IMR-90 (cell line): Measurements from ENCODE around the gene FAM83E. TPM values are rescaled to one million over a fixed set of nuclear protein-coding genes. Genes with fewer than 3 reads are reported as not detected.

Experiments
- ATAC-seq: fragments of 200-7000 bp; cut with Tn5 transposase; 2 replicates; pipeline ENCODE4 v1.9.1; 2020; ENCODE audit warnings: low read depth, mild to moderate bottlenecking, moderate library complexity
- BruUV-seq: library from RNA; stranded (reverse); fragments of 400-500 nt; replicated peaks from 2 replicates; lab custom pipeline; 2021; lab: Mats Ljungman, UMichigan
- CTCF ChIA-PET: fragments of 300-600 bp; formaldehyde crosslinking; extraction: SDS; loops from one replicate; lab custom pipeline; 2021; ENCODE audit warnings: antibody characterized with exemption; lab: Yijun Ruan, JAX
- POLR2A ChIA-PET: fragments of 300-600 bp; sonication (Branson Sonifier 250); formaldehyde crosslinking; loops from one replicate; lab custom pipeline; 2022; ENCODE audit warnings: antibody characterized with exemption; ENCODE audit not compliant: unreplicated experiment; lab: Charles Lee
- DNase-seq: peaks from one replicate; pipeline ENCODE4 v3.0.0; 2013
- H2AFZ ChIP-seq: replicated peaks from 2 replicates; pipeline ENCODE3; 2013; ENCODE audit warnings: low read length, mild to moderate bottlenecking; ENCODE audit not compliant: poor library complexity
- H2AK5ac ChIP-seq: 2 replicates; pipeline ENCODE4 v1.6.1; 2013; ENCODE audit warnings: low read depth, low read length, inconsistent platforms
- H2AK9ac ChIP-seq: replicated peaks from 2 replicates; pipeline ENCODE3; 2013; ENCODE audit warnings: mild to moderate bottlenecking, low read depth, low read length, moderate library complexity; ENCODE audit not compliant: poor library complexity
- H2BK120ac ChIP-seq: 2 replicates; pipeline ENCODE4 v1.6.1; 2013; ENCODE audit warnings: low read depth, low read length, inconsistent platforms
- H2BK15ac ChIP-seq: 3 replicates; pipeline ENCODE4 v1.6.1; 2013; ENCODE audit warnings: low read depth, low read length, inconsistent platforms
- H2BK20ac ChIP-seq: 2 replicates; pipeline ENCODE4 v1.6.1; 2013; ENCODE audit warnings: low read depth, mild to moderate bottlenecking, inconsistent platforms, low read length, moderate library complexity
- H2BK5ac ChIP-seq: 2 replicates; pipeline ENCODE4 v1.6.1; 2013; ENCODE audit warnings: mild to moderate bottlenecking, low read depth, low read length, inconsistent platforms; ENCODE audit not compliant: poor library complexity, severe bottlenecking
- H3K14ac ChIP-seq: replicated peaks from 2 replicates; pipeline ENCODE4 v1.6.1; 2013; ENCODE audit warnings: low read depth, low read length, inconsistent platforms
- H3K18ac ChIP-seq: 2 replicates; pipeline ENCODE4 v1.6.1; 2013; ENCODE audit warnings: low read depth, low read length, control low read depth
- H3K23ac ChIP-seq: 2 replicates; pipeline ENCODE4 v1.6.1; 2013; ENCODE audit warnings: low read depth, low read length, inconsistent platforms
- H3K27ac ChIP-seq: 2 replicates; pipeline ENCODE4 v1.5.1; 2013; ENCODE audit warnings: mild to moderate bottlenecking, control low read depth, low read length; ENCODE audit not compliant: insufficient read depth
- H3K27me3 ChIP-seq: 2 replicates; pipeline ENCODE4 v1.6.1; 2013; ENCODE audit warnings: low read length; ENCODE audit not compliant: control insufficient read depth, insufficient read depth
- H3K36me3 ChIP-seq: 2 replicates; pipeline ENCODE4 v1.6.1; 2013; ENCODE audit warnings: low read length, mixed read lengths; ENCODE audit not compliant: control insufficient read depth, insufficient read depth
- H3K4ac ChIP-seq: 2 replicates; pipeline ENCODE4 v1.6.1; 2013; ENCODE audit warnings: low read depth, low read length, inconsistent platforms
- H3K4me1 ChIP-seq: 2 replicates; pipeline ENCODE4 v1.6.1; 2013; ENCODE audit warnings: low read length, mixed read lengths; ENCODE audit not compliant: control insufficient read depth, insufficient read depth
- H3K4me2 ChIP-seq: 2 replicates; pipeline ENCODE4 v1.6.1; 2013; ENCODE audit warnings: low read depth, mild to moderate bottlenecking, control low read depth, low read length, moderate library complexity
- H3K4me3 ChIP-seq: 2 replicates; pipeline ENCODE4 v1.5.1; 2013; ENCODE audit warnings: low read depth, mild to moderate bottlenecking, control low read depth, low read length, moderate library complexity; ENCODE audit not compliant: insufficient read depth
- H3K56ac ChIP-seq: 2 replicates; pipeline ENCODE4 v1.6.1; 2013; ENCODE audit warnings: low read length, inconsistent platforms; ENCODE audit not compliant: insufficient read depth; ENCODE audit errors: extremely low read depth
- H3K79me1 ChIP-seq, 2 experiments: 2 replicates each; pipeline ENCODE4 v1.6.1; 2013; ENCODE audit warnings: low read length in 2 of 2, inconsistent platforms in 1 of 2, low read depth in 1 of 2
- H3K9ac ChIP-seq: 2 replicates; pipeline ENCODE4 v1.6.1; 2013; ENCODE audit warnings: low read depth, low read length, control low read depth
- H3K9me1 ChIP-seq: 2 replicates; pipeline ENCODE4 v1.6.1; 2013; ENCODE audit warnings: low read length, inconsistent platforms; ENCODE audit not compliant: insufficient read depth
- H3K9me3 ChIP-seq: 2 replicates; pipeline ENCODE4 v1.6.1; 2013; ENCODE audit warnings: low read length; ENCODE audit not compliant: control insufficient read depth, insufficient read depth
- H4K20me1 ChIP-seq: 2 replicates; pipeline ENCODE4 v1.6.1; 2013; ENCODE audit warnings: low read length, inconsistent platforms; ENCODE audit not compliant: insufficient read depth
- H4K5ac ChIP-seq: 2 replicates; pipeline ENCODE4 v1.6.1; 2013; ENCODE audit warnings: mild to moderate bottlenecking, low read depth, low read length, control low read depth
- H4K8ac ChIP-seq, 2 experiments: 2 replicates each; pipeline ENCODE4 v1.6.1; 2013; ENCODE audit warnings: low read depth in 2 of 2, low read length in 2 of 2, control low read depth in 1 of 2, inconsistent platforms in 1 of 2
- H4K91ac ChIP-seq: 2 replicates; pipeline ENCODE4 v1.6.1; 2013; ENCODE audit warnings: low read depth, low read length, inconsistent platforms; ENCODE audit not compliant: insufficient read depth
- BHLHE40 ChIP-seq: fragments of 150-350 bp; IDR thresholded peaks from 2 replicates; pipeline ENCODE4 v1.6.1; 2016; ENCODE audit warnings: mild to moderate bottlenecking, low read depth, low read length
- CHD1 ChIP-seq: IDR thresholded peaks from 2 replicates; pipeline ENCODE4 v1.6.1; 2012; ENCODE audit warnings: low read depth, low read length, improper control_type of control experiment
- ELK1 ChIP-seq: fragments of 150-350 bp; IDR thresholded peaks from 2 replicates; pipeline ENCODE4 v1.6.1; 2016; ENCODE audit warnings: low read depth, mild to moderate bottlenecking, low read length, moderate library complexity, borderline replicate concordance
- MAFK ChIP-seq: IDR thresholded peaks from 2 replicates; pipeline ENCODE4 v1.6.1; 2012; ENCODE audit warnings: low read depth, low read length, improper control_type of control experiment
- MAZ ChIP-seq: IDR thresholded peaks from 2 replicates; pipeline ENCODE4 v1.6.1; 2012; ENCODE audit warnings: low read depth, mild to moderate bottlenecking, low read length, improper control_type of control experiment, moderate library complexity, borderline replicate concordance
- MXI1 ChIP-seq: IDR thresholded peaks from 2 replicates; pipeline ENCODE4 v1.6.1; 2012; ENCODE audit warnings: low read depth, mild to moderate bottlenecking, low read length, moderate library complexity, borderline replicate concordance
- POLR2A ChIP-seq: IDR thresholded peaks from 2 replicates; pipeline ENCODE4 v1.6.1; 2012; ENCODE audit warnings: mild to moderate bottlenecking, low read depth, low read length
- RAD21 ChIP-seq: IDR thresholded peaks from 2 replicates; pipeline ENCODE4 v1.6.1; 2012; ENCODE audit warnings: low read length, improper control_type of control experiment
- RCOR1 ChIP-seq: IDR thresholded peaks from 2 replicates; pipeline ENCODE4 v1.6.1; 2012; ENCODE audit warnings: mild to moderate bottlenecking, low read length, improper control_type of control experiment; ENCODE audit not compliant: insufficient replicate concordance
- RFX5 ChIP-seq: IDR thresholded peaks from 2 replicates; pipeline ENCODE4 v1.8.0; 2012; ENCODE audit warnings: low read depth, mild to moderate bottlenecking, low read length, moderate library complexity
- SMC3 ChIP-seq: fragments of 150-350 bp; IDR thresholded peaks from 2 replicates; pipeline ENCODE4 v1.6.1; 2016; ENCODE audit warnings: low read depth, mild to moderate bottlenecking, antibody characterized with exemption, low read length, moderate library complexity
- USF2 ChIP-seq: fragments of 150-350 bp; IDR thresholded peaks from 2 replicates; pipeline ENCODE4 v1.6.1; 2017; ENCODE audit warnings: mild to moderate bottlenecking, antibody characterized with exemption, low read length, low read depth
- WGBS, 2 experiments: methylation state at CpG; one replicate each; pipeline versions ENCODE4 v1.1.5 to v1.1.7; 2013; ENCODE audit warnings: missing lambda C conversion rate in 2 of 2; ENCODE audit not compliant: insufficient read length in 1 of 2; ENCODE audit errors: extremely low coverage in 2 of 2; 5-methylcytosine and 5-hydroxymethylcytosine counted together
- dilution Hi-C: fragments of 300-500 bp; cut with HindIII; formaldehyde crosslinking; loops from one replicate; pipeline ENCODE4 v1.14.3; 2018; ENCODE audit warnings: low sequenced_read_pairs; ENCODE audit not compliant: unreplicated experiment
- in situ Hi-C: fragments of 300-500 bp; cut with MboI; formaldehyde crosslinking; loops from 3 replicates; pipeline ENCODE4 v1.14.3; 2019; ENCODE audit warnings: low sequenced_read_pairs, inconsistent platforms, mixed read lengths
- intact Hi-C: fragments of 100-400 bp; cut with micrococcal nuclease; formaldehyde crosslinking; loops from 2 replicates; pipeline ENCODE4 v1.10.0; 2022
- polyA plus RNA-seq, 3 experiments: library from polyadenylated mRNA; depleted of rRNA; stranded (reverse); fragments of >200 nt; gene quantifications; 2 replicates each; pipeline ENCODE4 v1.2.3, GENCODE V29; 2012; ENCODE audit warnings: low replicate concordance in 1 of 3
- total RNA-seq: library from RNA; depleted of rRNA; stranded (reverse); fragments of >200 nt; gene quantifications from 2 replicates; pipeline ENCODE4 v1.2.3, GENCODE V29; 2012

The FAM83E gene
- total and polyA plus RNA-seq, 2 of the 4 experiments (the other 2 are of a cell fraction) = 0.05 to 0.36 TPM

- H3K27ac ChIP-seq = no peak overlapping the region
- in situ Hi-C loops = no loop called here
- H3K79me1 ChIP-seq = no peaks in the 10 kb centered on the region
These were observed 18.0 kb downstream of the FAM83E start for GRCh38 chr19:48596679-48597465.

More at GRCh38 chr19:48596679-48597465, 18.0 kb downstream of the FAM83E start:
- DNase-seq (no peak), ATAC-seq (no peak)
- no peak overlapping the region for H3K4me3 ChIP-seq
- H2BK5ac ChIP-seq = no peak overlapping the region
- no peak overlapping the region for H2AK5ac ChIP-seq
- H3K56ac ChIP-seq = no peak overlapping the region
- no peak overlapping the region for H2BK20ac ChIP-seq
- no peak overlapping the region for H3K18ac ChIP-seq
- H4K8ac ChIP-seq = no peak overlapping the region
- H4K91ac ChIP-seq = no peak overlapping the region
- H3K4me2 ChIP-seq = no peak overlapping the region
- CTCF ChIA-PET = no interaction called here
- no peak overlapping the region for H2BK120ac ChIP-seq
- no peak overlapping the region for H3K23ac ChIP-seq
- H2AK9ac ChIP-seq = no peak overlapping the region
- no peaks in the 10 kb centered on the region for H3K9me3 ChIP-seq
- H2BK15ac ChIP-seq = no peak overlapping the region
- TF ChIP-seq SMC3 = no peak
- no peak for TF ChIP-seq BHLHE40
- TF ChIP-seq CHD1 = no peak
- TF ChIP-seq MXI1 = no peak
- no peak for TF ChIP-seq RCOR1
- no peak for TF ChIP-seq RFX5
- TF ChIP-seq POLR2A = no peak
- TF ChIP-seq USF2 = no peak
- no peak for TF ChIP-seq ELK1
- no peak for TF ChIP-seq RAD21
- TF ChIP-seq MAZ = no peak
- no peak for TF ChIP-seq MAFK
- dilution Hi-C loops (no loop called here), intact Hi-C loops (no loop called here)
- no peaks in the 10 kb centered on the region for H4K20me1 ChIP-seq
- no peaks in the 10 kb centered on the region for H3K9me1 ChIP-seq
- no peak overlapping the region for H3K9ac ChIP-seq
- no peaks in the 10 kb centered on the region for H3K4me1 ChIP-seq
- H3K4ac ChIP-seq = no peak overlapping the region
- H2AFZ ChIP-seq = no peak overlapping the region
- no TSS peak for BruUV-seq
- POLR2A ChIA-PET = no interaction called here
- H4K5ac ChIP-seq = no peak overlapping the region
- H3K14ac ChIP-seq = no peak overlapping the region
- H3K27me3 ChIP-seq = peaks cover 16% of the 10 kb centered on the region
- H3K36me3 ChIP-seq = no peaks in the 10 kb centered on the region
- WGBS, 2 experiments = 85% methylated on average over 28 of the region's 39 CpGs; no CpG with 5 or more reads in 1 of the 2 experiments
